ENCODE measurements around the gene MS4A15.

DNA sequence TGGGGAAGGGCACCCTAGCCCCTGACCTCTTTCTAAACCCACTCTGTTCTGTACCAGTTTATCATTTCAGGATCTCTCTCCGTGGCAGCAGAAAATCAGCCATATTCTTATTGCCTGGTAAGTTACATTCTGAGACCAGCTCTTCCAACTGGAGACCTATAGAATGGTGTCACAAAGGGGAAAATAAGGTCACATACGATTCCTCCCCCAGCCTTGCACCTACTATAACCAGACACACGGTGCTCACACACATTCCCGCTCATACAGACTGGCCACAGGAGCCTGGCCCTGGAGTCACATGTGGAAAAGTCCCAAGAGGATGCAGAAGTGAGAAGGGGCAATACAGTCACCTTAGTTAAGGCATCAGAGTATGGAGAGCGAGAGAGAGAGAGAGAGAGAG is 49.7 kb upstream of the MS4A15 start:
- no peak for TF ChIP-seq EZH2 (IDR thresholded peaks at IDR 0.05; ENCODE audit: insufficient read depth, poor library complexity, severe bottlenecking)
- no peak for TF ChIP-seq EZH2phosphoT487 (IDR thresholded peaks at IDR 0.05; ENCODE audit: insufficient read depth, low read depth)
